Stimulated activated effector memory CD8-positive, alpha-beta T cell treated with anti-CD3 and anti-CD28 coated beads, Interleukin-12 subunit alpha, Interleukin-12 subunit beta, amount 100 ng/mL, for 72 hours (primary cell): Measurements from ENCODE around the gene CASP14.
"Not testable (repeated sequence)": the region's sequence is repeated elsewhere in the genome, so short reads cannot be mapped to it uniquely, and the experiment has no call there.

ENCODE experiments used
- ATAC-seq: fragments of 150-1000 bp; cut with Tn5 transposase; 2 replicates; pipeline ENCODE4 v1.10.0; 2021
- DNase-seq, 2 donors: peaks; one replicate each; pipeline ENCODE4 v3.0.0; 2021 to 2022; ENCODE audit warnings: low spot score in 2 of 2
- H3K27ac Mint-ChIP-seq: one replicate; pipeline ENCODE4 v1.8.0; 2022; ENCODE audit warnings: mild to moderate bottlenecking, mixed read lengths
- H3K36me3 Mint-ChIP-seq: one replicate; pipeline ENCODE4 v1.8.0; 2022; ENCODE audit warnings: mild to moderate bottlenecking, mixed read lengths
- H3K4me1 Mint-ChIP-seq: one replicate; pipeline ENCODE4 v1.8.0; 2022; ENCODE audit warnings: mixed read lengths
- H3K4me3 Mint-ChIP-seq: one replicate; pipeline ENCODE4 v1.8.0; 2022; ENCODE audit warnings: mild to moderate bottlenecking, mixed read lengths
- H3K9me3 Mint-ChIP-seq: one replicate; pipeline ENCODE4 v1.8.0; 2022; ENCODE audit warnings: mixed read lengths

Gene CASP14

GRCh38 chr19:15042826-15043225 lies 6.5 kb upstream of the CASP14 start:
- DNase-seq (no peak), ATAC-seq (no peak)
- Mint-ChIP-seq H3K36me3 (no peaks in the 10 kb centered on the region), H3K27ac (no peak overlapping the region), H3K4me1 (no peaks in the 10 kb centered on the region), H3K9me3 (no peaks in the 10 kb centered on the region), H3K4me3 (no peak overlapping the region)

GRCh38 chr19:15045506-15045905 lies 3.8 kb upstream of the CASP14 start:
- DNase-seq (no peak), ATAC-seq (no peak)
- H3K4me1 Mint-ChIP-seq = no peaks in the 10 kb centered on the region
- no peak overlapping the region for H3K27ac Mint-ChIP-seq
- H3K4me3 Mint-ChIP-seq = no peak overlapping the region
- no peaks in the 10 kb centered on the region for H3K36me3 Mint-ChIP-seq
- no peaks in the 10 kb centered on the region for H3K9me3 Mint-ChIP-seq

- Mint-ChIP-seq H3K36me3 (no peaks in the 10 kb centered on the region), H3K4me3 (no peak overlapping the region), H3K9me3 (no peaks in the 10 kb centered on the region), H3K27ac (no peak overlapping the region), H3K4me1 (no peaks in the 10 kb centered on the region)
- no peak for DNase-seq
- ATAC-seq = no peak
These were observed 1.6 kb upstream of the CASP14 start for GRCh38 chr19:15047680-15048079.

GRCh38 chr19:15048128-15048527 lies 1.2 kb upstream of the CASP14 start:
- DNase-seq = no peak

GRCh38 chr19:15050639-15051038 lies 1.4 kb downstream of the CASP14 start:
- no peak overlapping the region for H3K4me3 Mint-ChIP-seq

More at GRCh38 chr19:15048128-15048527, 1.2 kb upstream of the CASP14 start:
- no peak overlapping the region for H3K27ac Mint-ChIP-seq
- H3K9me3 Mint-ChIP-seq = no peaks in the 10 kb centered on the region
- H3K4me1 Mint-ChIP-seq = no peaks in the 10 kb centered on the region
- no peak overlapping the region for H3K4me3 Mint-ChIP-seq
- no peaks in the 10 kb centered on the region for H3K36me3 Mint-ChIP-seq
- ATAC-seq = no peak

GRCh38 chr19:15062036-15062435 lies 12.8 kb downstream of the CASP14 start:
- no peak for DNase-seq
- ATAC-seq = no peak
- Mint-ChIP-seq H3K9me3 (no peaks in the 10 kb centered on the region), H3K4me3 (no peak overlapping the region), H3K4me1 (no peaks in the 10 kb centered on the region), H3K27ac (no peak overlapping the region), H3K36me3 (peaks cover 6% of the 10 kb centered on the region)

More at GRCh38 chr19:15050639-15051038, 1.4 kb downstream of the CASP14 start:
- Mint-ChIP-seq H3K36me3 (no peaks in the 10 kb centered on the region), H3K9me3 (no peaks in the 10 kb centered on the region), H3K4me1 (no peaks in the 10 kb centered on the region), H3K27ac (no peak overlapping the region)
- ATAC-seq (no peak), DNase-seq (no peak)

- not testable (repeated sequence) for H3K4me3 Mint-ChIP-seq, H3K36me3 Mint-ChIP-seq, H3K4me1 Mint-ChIP-seq, ATAC-seq, DNase-seq, H3K9me3 Mint-ChIP-seq, H3K27ac Mint-ChIP-seq
These were observed 21.1 kb downstream of the CASP14 start for GRCh38 chr19:15070386-15070785.

- no peaks in the 10 kb centered on the region for H3K9me3 Mint-ChIP-seq
- H3K27ac Mint-ChIP-seq = no peak overlapping the region
- H3K4me1 Mint-ChIP-seq = no peaks in the 10 kb centered on the region
- DNase-seq (no peak), ATAC-seq (no peak)
- H3K36me3 Mint-ChIP-seq = no peaks in the 10 kb centered on the region
- no peak overlapping the region for H3K4me3 Mint-ChIP-seq
These were observed 23.8 kb downstream of the CASP14 start for GRCh38 chr19:15072930-15073647.

- H3K9me3 Mint-ChIP-seq = no peaks in the 10 kb centered on the region
- H3K27ac Mint-ChIP-seq = no peak overlapping the region
- H3K36me3 Mint-ChIP-seq = no peaks in the 10 kb centered on the region
- ATAC-seq (no peak), DNase-seq (no peak)
- H3K4me1 Mint-ChIP-seq = no peaks in the 10 kb centered on the region
- no peak overlapping the region for H3K4me3 Mint-ChIP-seq
These were observed 25.1 kb downstream of the CASP14 start for GRCh38 chr19:15074371-15074770.

- Mint-ChIP-seq H3K4me3 (no peak overlapping the region), H3K9me3 (no peaks in the 10 kb centered on the region), H3K4me1 (no peaks in the 10 kb centered on the region), H3K36me3 (no peaks in the 10 kb centered on the region), H3K27ac (no peak overlapping the region)
- ATAC-seq (no peak), DNase-seq (no peak)
These were observed 26.5 kb downstream of the CASP14 start for GRCh38 chr19:15075806-15076205.

- H3K27ac Mint-ChIP-seq, H3K36me3 Mint-ChIP-seq, DNase-seq, H3K4me1 Mint-ChIP-seq, H3K9me3 Mint-ChIP-seq, H3K4me3 Mint-ChIP-seq, ATAC-seq: not testable (repeated sequence)
These were observed 30.7 kb downstream of the CASP14 start for GRCh38 chr19:15080002-15080401.

- H3K4me3 Mint-ChIP-seq = no peak within 1 kb of the TSS
- no peak within 1 kb of the TSS for H3K27ac Mint-ChIP-seq
- no peak for DNase-seq
- no peaks in the 10 kb centered on the region for H3K9me3 Mint-ChIP-seq
- H3K36me3 Mint-ChIP-seq = no peaks in the 10 kb centered on the region
- no peak for ATAC-seq
- H3K4me1 Mint-ChIP-seq = no peaks in the 10 kb centered on the region
These were observed 32.6 kb downstream of the CASP14 start, which contains the start of gene OR1I1 for GRCh38 chr19:15081911-15082310. Gene OR1I1, plus strand, starts transcription at chr19:15082211. Its CDS starts 4,855 bp downstream, at chr19:15087066.

- ATAC-seq (no peak), DNase-seq (no peak)
- H3K9me3 Mint-ChIP-seq = no peaks in the 10 kb centered on the region
- no peaks in the 10 kb centered on the region for H3K4me1 Mint-ChIP-seq
- H3K27ac Mint-ChIP-seq = peak overlapping the region; percentile 10
- H3K36me3 Mint-ChIP-seq = no peaks in the 10 kb centered on the region
- H3K4me3 Mint-ChIP-seq = no peak overlapping the region
These were observed 37.9 kb downstream of the CASP14 start for GRCh38 chr19:15087182-15087581.

GRCh38 chr19:15091918-15092753 lies 42.9 kb downstream of the CASP14 start:
- no peaks in the 10 kb centered on the region for H3K4me1 Mint-ChIP-seq
- H3K4me3 Mint-ChIP-seq = no peak overlapping the region
- H3K27ac Mint-ChIP-seq = no peak overlapping the region
- DNase-seq = peak; percentile 23 to 65
- no peaks in the 10 kb centered on the region for H3K36me3 Mint-ChIP-seq
- ATAC-seq = peak; percentile 37
- no peaks in the 10 kb centered on the region for H3K9me3 Mint-ChIP-seq

- DNase-seq = no peak
- Mint-ChIP-seq H3K36me3 (no peaks in the 10 kb centered on the region), H3K27ac (no peak overlapping the region), H3K4me3 (no peak overlapping the region), H3K4me1 (no peaks in the 10 kb centered on the region), H3K9me3 (no peaks in the 10 kb centered on the region)
- ATAC-seq = no peak
These were observed 43.7 kb downstream of the CASP14 start for GRCh38 chr19:15093001-15093400.

GRCh38 chr19:15096223-15096622 lies 46.9 kb downstream of the CASP14 start:
- H3K9me3 Mint-ChIP-seq = no peaks in the 10 kb centered on the region
- no peak overlapping the region for H3K4me3 Mint-ChIP-seq
- no peak for DNase-seq
- H3K36me3 Mint-ChIP-seq = no peaks in the 10 kb centered on the region
- ATAC-seq = no peak
- H3K27ac Mint-ChIP-seq = no peak overlapping the region
- H3K4me1 Mint-ChIP-seq = no peaks in the 10 kb centered on the region
